HG03565 (cell line): Measurements from ENCODE around the gene TBP.
"Not testable (repeated sequence)": the region's sequence is repeated elsewhere in the genome, so short reads cannot be mapped to it uniquely, and the experiment has no call there.

ENCODE experiments used
- ATAC-seq: cut with Tn5 transposase; IDR thresholded peaks from one replicate; pipeline ENCODE4 v1.9.1; 2021; ENCODE audit warnings: mild to moderate bottlenecking, moderate library complexity; ENCODE audit not compliant: unreplicated experiment

TBP gene

GRCh38 chr6:170554013-170554795, at the start of gene TBP:
Gene TBP (plus strand): TSS chr6:170554369. CDS start chr6:170557030, 2,661 bp downstream.
- ATAC-seq, result peak; percentile 97

GRCh38 chr6:170504479-170504878, 49.7 kb upstream of the TBP start:
- ATAC-seq, result no peak

- ATAC-seq, result no peak
Measured at GRCh38 chr6:170505306-170505705, 48.9 kb upstream of the TBP start.

- no peak for ATAC-seq
Measured at GRCh38 chr6:170506446-170506845, 47.7 kb upstream of the TBP start.

- ATAC-seq, result not testable (repeated sequence)
Measured at GRCh38 chr6:170507728-170508127, 46.4 kb upstream of the TBP start.

GRCh38 chr6:170508275-170508674, 45.9 kb upstream of the TBP start:
- not testable (repeated sequence) for ATAC-seq

- not testable (repeated sequence) for ATAC-seq
Measured at GRCh38 chr6:170508892-170509722, 45.1 kb upstream of the TBP start.

GRCh38 chr6:170509723-170510018, 44.5 kb upstream of the TBP start:
- ATAC-seq, result no peak

GRCh38 chr6:170510631-170511030, 43.5 kb upstream of the TBP start:
- no peak for ATAC-seq

GRCh38 chr6:170512249-170512648, 41.9 kb upstream of the TBP start:
- no peak for ATAC-seq

- no peak for ATAC-seq
Measured at GRCh38 chr6:170514908-170515307, 39.3 kb upstream of the TBP start.

- ATAC-seq, result peak; percentile 92
Measured at GRCh38 chr6:170516783-170517616, 37.2 kb upstream of the TBP start.

GRCh38 chr6:170522565-170523183, 31.5 kb upstream of the TBP start:
- no peak for ATAC-seq

GRCh38 chr6:170523256-170524171, 30.7 kb upstream of the TBP start:
- no peak for ATAC-seq

- no peak for ATAC-seq
Measured at GRCh38 chr6:170524172-170524502, 30.0 kb upstream of the TBP start.

GRCh38 chr6:170525795-170526194, 28.4 kb upstream of the TBP start:
- no peak for ATAC-seq

GRCh38 chr6:170527995-170528394, 26.2 kb upstream of the TBP start:
- not testable (repeated sequence) for ATAC-seq

GRCh38 chr6:170529839-170530469, 24.2 kb upstream of the TBP start:
- peak; percentile 59 for ATAC-seq

- ATAC-seq, result no peak
Measured at GRCh38 chr6:170532867-170533488, 21.2 kb upstream of the TBP start.
